HepG2 (cell line): ENCODE measurements around the gene KMT2D. TPM values are rescaled to one million over a fixed set of nuclear protein-coding genes. Genes with fewer than 3 reads are reported as not detected.

Source experiments
- ETV5 ChIP-seq: IDR thresholded peaks from 2 replicates; pipeline ENCODE4 v1.6.1; 2018; ENCODE audit warnings: missing biosample characterization, missing genetic modification reagents, inconsistent platforms, borderline replicate concordance
- IKZF5 ChIP-seq: IDR thresholded peaks from 2 replicates; pipeline ENCODE4 v1.6.1; 2018; ENCODE audit warnings: missing genetic modification reagents, mild to moderate bottlenecking, missing compliant biosample characterization
- MAFK ChIP-seq, 2 experiments: IDR thresholded peaks in 1 of 2; conservative IDR thresholded peaks in 1 of 2; 2 replicates each; pipeline ENCODE4 v1.6.1; 2011; ENCODE audit warnings: improper control_type of control experiment in 2 of 2, low read length in 2 of 2
- NFE2L1 ChIP-seq: sonication (generic); formaldehyde crosslinking; IDR thresholded peaks from 2 replicates; pipeline ENCODE4 v1.4.0; 2020; ENCODE audit warnings: missing genetic modification reagents, mild to moderate bottlenecking, borderline replicate concordance
- RAD21 ChIP-seq: fragments of 450-650 bp; formaldehyde crosslinking; IDR thresholded peaks from 2 replicates; pipeline ENCODE4 v1.5.0; 2020; ENCODE audit warnings: mild to moderate bottlenecking
- RAD51 ChIP-seq: fragments of 450-650 bp; IDR thresholded peaks from 2 replicates; pipeline ENCODE4 v1.6.1; 2016; ENCODE audit warnings: borderline replicate concordance
- SALL1 ChIP-seq: sonication (generic); formaldehyde crosslinking; IDR thresholded peaks from 2 replicates; pipeline ENCODE4 v1.8.0; 2022; ENCODE audit warnings: mild to moderate bottlenecking, missing genetic modification reagents
- SOX13 ChIP-seq, 3 experiments: fragments of 450-650 bp in 1 of 3; sonication (generic) in 1 of 3; formaldehyde crosslinking in 1 of 3; IDR thresholded peaks in 2 of 3; conservative IDR thresholded peaks in 1 of 3; 2 replicates each; pipeline versions ENCODE4 v1.5.0 to v1.6.1; 2016 to 2020; ENCODE audit warnings: antibody characterized with exemption in 1 of 3, mild to moderate bottlenecking in 1 of 3, missing compliant biosample characterization in 1 of 3, missing genetic modification reagents in 1 of 3, moderate library complexity in 1 of 3
- U2AF1 ChIP-seq: fragments of 200-400 bp; formaldehyde crosslinking; optimal IDR thresholded peaks from 2 replicates; pipeline ENCODE3; 2017; ENCODE audit warnings: mild to moderate bottlenecking, low read depth, low read length
- ZBTB3 ChIP-seq: sonication (generic); formaldehyde crosslinking; IDR thresholded peaks from 2 replicates; pipeline ENCODE4 v1.4.0; 2020; ENCODE audit warnings: low read depth, mild to moderate bottlenecking, moderate library complexity, missing genetic modification reagents, borderline replicate concordance
- ZBTB7B ChIP-seq: sonication (generic); formaldehyde crosslinking; IDR thresholded peaks from 2 replicates; pipeline ENCODE4 v1.4.0; 2020; ENCODE audit warnings: missing genetic modification reagents
- ZFP1 ChIP-seq: IDR thresholded peaks from 2 replicates; pipeline ENCODE4 v1.6.1; 2016
- ZFP90 ChIP-seq: sonication (generic); formaldehyde crosslinking; IDR thresholded peaks from 2 replicates; pipeline ENCODE4 v1.8.0; 2022; ENCODE audit warnings: missing genetic modification reagents, mild to moderate bottlenecking, inconsistent platforms, borderline replicate concordance
- ZNF235 ChIP-seq: sonication (generic); formaldehyde crosslinking; IDR thresholded peaks from 2 replicates; pipeline ENCODE4 v1.8.1; 2023; ENCODE audit warnings: mild to moderate bottlenecking, missing genetic modification reagents, borderline replicate concordance
- ZNF292 ChIP-seq: sonication (generic); formaldehyde crosslinking; IDR thresholded peaks from 2 replicates; pipeline ENCODE4 v1.8.1; 2022; ENCODE audit warnings: mild to moderate bottlenecking, low read depth, missing genetic modification reagents, borderline replicate concordance
- ZNF350 ChIP-seq: sonication (generic); formaldehyde crosslinking; IDR thresholded peaks from 2 replicates; pipeline ENCODE4 v1.4.0; 2020; ENCODE audit warnings: mild to moderate bottlenecking, low read depth, missing genetic modification reagents, borderline replicate concordance
- ZNF614 ChIP-seq: IDR thresholded peaks from 2 replicates; pipeline ENCODE4 v1.6.1; 2018; ENCODE audit warnings: missing biosample characterization, missing genetic modification reagents, inconsistent platforms, borderline replicate concordance
- ZNF800 ChIP-seq: sonication (generic); formaldehyde crosslinking; IDR thresholded peaks from 2 replicates; pipeline ENCODE4 v1.4.0; 2020; ENCODE audit warnings: missing genetic modification reagents
- polyA plus RNA-seq, 8 experiments: library from polyadenylated mRNA; depleted of rRNA in 3 of 8; stranded (reverse) in 7 of 8; unstranded in 1 of 8; fragments of >200 nt; fragmentation: Illumina TruSeq in 4 of 8; extraction: Trizol in 4 of 8; gene quantifications; 2 replicates each; pipeline versions ENCODE4 v1.2.1 to v1.2.3, GENCODE V29; 2011 to 2016; ENCODE audit warnings: low read depth in 4 of 8, missing spikeins in 1 of 8, mixed read lengths in 1 of 8; ENCODE audit not compliant: insufficient read depth in 1 of 8
- total RNA-seq, 5 experiments: library from RNA; depleted of rRNA; stranded (reverse); fragments of >200 nt; fragmentation: Illumina TruSeq; extraction: Trizol; gene quantifications; 2 replicates each; pipeline ENCODE4 v1.2.3, GENCODE V29; 2016; ENCODE audit warnings: low read depth in 1 of 5
- TF ChIP-seq, protein P1 (sequence below): sonication (generic); formaldehyde crosslinking; conservative IDR thresholded peaks from 2 replicates; pipeline ENCODE4 v1.8.0; 2022; ENCODE audit warnings: low read depth, missing genetic modification reagents
- TF ChIP-seq, protein P2 (sequence below): sonication (generic); formaldehyde crosslinking; IDR thresholded peaks from 2 replicates; pipeline ENCODE4 v1.8.1; 2023; ENCODE audit warnings: mild to moderate bottlenecking, inconsistent platforms, moderate library complexity, missing genetic modification reagents, borderline replicate concordance

The KMT2D gene
- total and polyA plus RNA-seq, 2 of the 13 experiments (the other 11 are each of a cell fraction or from before 2014, with no cell fraction given): 8.1 to 10.4 TPM

- TF ChIP-seq ZNF292 (CRISPR knock-in tag): no peak
- TF ChIP-seq ZBTB3 (CRISPR knock-in tag): no peak
- TF ChIP-seq RAD51: no peak
- 0 out of 2 replicates have a peak, but pooled peaks have one; percentile 19 for TF ChIP-seq ZBTB7B (CRISPR knock-in tag)
- no peak for TF ChIP-seq U2AF1
- no peak for TF ChIP-seq SOX13 (IDR thresholded peaks at IDR 0.05)
- 0 out of 4 replicates have a peak, but pooled peaks of 1 of the 2 experiments have one; percentile 1 for TF ChIP-seq SOX13 (CRISPR knock-in tag; conservative IDR thresholded peaks at IDR 0.05 in 1 of 2, IDR thresholded peaks at IDR 0.05 in 1 of 2)
- no peak for TF ChIP-seq ZFP1 (CRISPR knock-in tag)
- 0 out of 2 replicates have a peak, but pooled peaks have one; percentile 24 for TF ChIP-seq ZFP90 (CRISPR knock-in tag)
- TF ChIP-seq, protein P1, sequence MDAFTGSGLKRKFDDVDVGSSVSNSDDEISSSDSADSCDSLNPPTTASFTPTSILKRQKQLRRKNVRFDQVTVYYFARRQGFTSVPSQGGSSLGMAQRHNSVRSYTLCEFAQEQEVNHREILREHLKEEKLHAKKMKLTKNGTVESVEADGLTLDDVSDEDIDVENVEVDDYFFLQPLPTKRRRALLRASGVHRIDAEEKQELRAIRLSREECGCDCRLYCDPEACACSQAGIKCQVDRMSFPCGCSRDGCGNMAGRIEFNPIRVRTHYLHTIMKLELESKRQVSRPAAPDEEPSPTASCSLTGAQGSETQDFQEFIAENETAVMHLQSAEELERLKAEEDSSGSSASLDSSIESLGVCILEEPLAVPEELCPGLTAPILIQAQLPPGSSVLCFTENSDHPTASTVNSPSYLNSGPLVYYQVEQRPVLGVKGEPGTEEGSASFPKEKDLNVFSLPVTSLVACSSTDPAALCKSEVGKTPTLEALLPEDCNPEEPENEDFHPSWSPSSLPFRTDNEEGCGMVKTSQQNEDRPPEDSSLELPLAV (CRISPR knock-in tag): no peak
- no peak for TF ChIP-seq ZNF614 (CRISPR knock-in tag)
- TF ChIP-seq MAFK (conservative IDR thresholded peaks at IDR 0.05 in 1 of 2, IDR thresholded peaks at IDR 0.05 in 1 of 2; ENCODE audit: low read length in 2 of 2): no peak
- TF ChIP-seq NFE2L1 (CRISPR knock-in tag): no peak
- TF ChIP-seq ZNF235 (CRISPR knock-in tag): no peak
- 0 out of 2 replicates have a peak, but pooled peaks have one; percentile 8 for TF ChIP-seq ETV5 (CRISPR knock-in tag)
- peak; percentile 27; the same call in 1 of the 2 replicates for TF ChIP-seq ZNF350
- peak; percentile 18; the same call in 1 of the 2 replicates for TF ChIP-seq IKZF5 (CRISPR knock-in tag)
- TF ChIP-seq, protein P2, sequence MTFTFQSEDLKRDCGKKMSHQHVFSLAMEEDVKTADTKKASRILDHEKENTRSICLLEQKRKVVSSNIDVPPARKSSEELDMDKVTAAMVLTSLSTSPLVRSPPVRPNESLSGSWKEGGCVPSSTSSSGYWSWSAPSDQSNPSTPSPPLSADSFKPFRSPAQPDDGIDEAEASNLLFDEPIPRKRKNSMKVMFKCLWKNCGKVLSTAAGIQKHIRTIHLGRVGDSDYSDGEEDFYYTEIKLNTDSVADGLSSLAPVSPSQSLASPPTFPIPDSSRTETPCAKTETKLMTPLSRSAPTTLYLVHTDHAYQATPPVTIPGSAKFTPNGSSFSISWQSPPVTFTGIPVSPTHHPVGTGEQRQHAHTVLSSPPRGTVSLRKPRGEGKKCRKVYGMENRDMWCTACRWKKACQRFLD: no peak
- TF ChIP-seq RAD21: peak; percentile 15; the same call in 1 of the 2 replicates
- peak; percentile 88 for TF ChIP-seq ZNF800 (CRISPR knock-in tag)
- 0 out of 2 replicates have a peak, but pooled peaks have one; percentile 12 for TF ChIP-seq SALL1 (CRISPR knock-in tag)
Observed at GRCh38 chr12:49092086-49092815, 31.7 kb upstream of the KMT2D start (continued).
